ENCODE results near the gene CCL27.

DNA sequence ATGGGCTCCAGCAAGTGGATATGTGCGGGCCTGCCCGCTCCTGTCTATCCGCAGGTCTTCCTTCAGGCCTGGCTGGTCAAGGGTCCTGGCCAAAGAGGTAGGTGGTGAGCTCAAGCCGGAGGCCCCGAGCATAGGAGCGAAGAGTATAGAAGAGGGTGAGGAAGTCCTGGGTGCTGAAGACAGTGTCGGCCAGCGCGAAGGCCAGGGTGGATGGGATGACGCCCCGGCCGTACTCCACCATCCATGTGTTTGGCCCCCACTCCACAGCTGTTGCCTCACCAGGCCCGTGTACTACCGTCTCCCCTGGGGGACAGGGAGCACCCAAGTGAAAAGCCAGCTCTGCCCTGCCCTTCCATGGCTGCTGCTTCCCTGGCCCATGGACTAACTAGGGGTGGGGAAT is 26.9 kb downstream of the CCL27 start:
- TF ChIP-seq POLR2A (IDR thresholded peaks at IDR 0.05) (no peak), CTCF (IDR thresholded peaks at IDR 0.05) (no peak)

Data from tibial nerve (tissue), 3 donors.